SHP77 treated with DMSO at 0.1 percent for 48 hours (cell line): Measurements from ENCODE around the gene SFXN1.

ENCODE experiments used
- DNase-seq: peaks from one replicate; lab custom pipeline; 2025; lab: John Stamatoyannopoulos, UW

The SFXN1 gene

GRCh38 chr5:175576096-175576495 is 97.7 kb downstream of the SFXN1 start:
- no peak for DNase-seq

- no peak for DNase-seq
Observed at GRCh38 chr5:175576591-175576990, 98.2 kb downstream of the SFXN1 start.
